Measurements from ENCODE around the gene DLAT.

- TF ChIP-seq POLR2AphosphoS5 (IDR thresholded peaks at IDR 0.05; ENCODE audit: low read depth, low read length): no peak
- TF ChIP-seq REST (IDR thresholded peaks at IDR 0.05; ENCODE audit: insufficient read depth in 1 of 2, low read depth in 2 of 2, low read length in 2 of 2): no peak
- no peak for TF ChIP-seq TAF1 (IDR thresholded peaks at IDR 0.05; ENCODE audit: borderline replicate concordance, insufficient read depth, low read length)
- no peak for TF ChIP-seq SIN3A (IDR thresholded peaks at IDR 0.05; ENCODE audit: borderline replicate concordance, insufficient read depth, low read length)
Measured at GRCh38 chr11:112097734-112098528, 72.7 kb downstream of the DLAT start.
